Upper lobe of left lung (tissue), 6 donors: Measurements from ENCODE around the gene ABCC2. TPM values are rescaled to one million over a fixed set of nuclear protein-coding genes. Genes with fewer than 3 reads are reported as not detected.
A peak's percentile ranks its signal among the peaks of the same experiment; 100 is the strongest.

ENCODE experiments used
- ATAC-seq, 2 donors: fragments of 200-7000 bp; cut with Tn5 transposase; one replicate each; pipeline ENCODE4 v1.9.1; 2022; ENCODE audit warnings: mild to moderate bottlenecking in 2 of 2, moderate library complexity in 2 of 2; ENCODE audit not compliant: low FRiP score in 2 of 2
- DNase-seq, 2 donors: peaks; one replicate each; pipeline ENCODE4 v3.0.0-alpha.2; 2019 to 2020
- H3K27ac ChIP-seq, 4 donors: fragments of 200-600 bp; sonication (generic); one replicate each; pipeline ENCODE4 v1.5.1; 2016 to 2019
- H3K27me3 ChIP-seq, 4 donors: fragments of 200-600 bp; sonication (generic); one replicate each; pipeline ENCODE4 v1.5.1; 2017 to 2019
- H3K36me3 ChIP-seq, 4 donors: fragments of 200-600 bp; sonication (generic); one replicate each; pipeline ENCODE4 v1.5.1; 2016 to 2019
- H3K4me1 ChIP-seq, 4 donors: fragments of 200-600 bp; sonication (generic); one replicate each; pipeline ENCODE4 v1.5.1; 2018 to 2019
- H3K4me3 ChIP-seq, 4 donors: fragments of 200-600 bp; sonication (generic); one replicate each; pipeline ENCODE4 v1.5.1; 2017 to 2019; ENCODE audit warnings: mild to moderate bottlenecking in 2 of 4, moderate library complexity in 1 of 4
- H3K9me3 ChIP-seq, 4 donors: fragments of 200-600 bp; sonication (generic); one replicate each; pipeline ENCODE4 v1.5.1; 2018 to 2019
- EP300 ChIP-seq, 4 donors: sonication (generic); formaldehyde crosslinking; IDR thresholded peaks; one replicate each; pipeline ENCODE4 v1.5.1; 2017; ENCODE audit warnings: antibody characterized with exemption in 4 of 4, control low read depth in 2 of 4
- POLR2A ChIP-seq, 4 donors: fragments of 450-650 bp; IDR thresholded peaks; one replicate each; pipeline ENCODE4 v1.5.1; 2016 to 2017; ENCODE audit warnings: antibody characterized with exemption in 4 of 4, mild to moderate bottlenecking in 2 of 4
- POLR2AphosphoS5 ChIP-seq, 2 donors: sonication (generic); formaldehyde crosslinking; IDR thresholded peaks; one replicate each; pipeline ENCODE4 v1.5.1; 2017; ENCODE audit warnings: antibody characterized with exemption in 2 of 2
- WGBS, 2 donors: methylation state at CpG; one replicate each; pipeline ENCODE4 v1.1.5; 2017 to 2018; 5-methylcytosine and 5-hydroxymethylcytosine counted together
- total RNA-seq, 6 donors: library from RNA; depleted of rRNA in 4 of 6; stranded (reverse); fragments of >200 nt in 4 of 6; gene quantifications; one replicate each; pipeline versions ENCODE4 v1.1.0 to v1.2.1, GENCODE V29; 2016 to 2021
- TF ChIP-seq, protein P1 (sequence below), 6 experiments: fragments of 450-650 bp in 4 of 6; fragments of 200-600 bp in 2 of 6; sonication (generic) in 2 of 6; IDR thresholded peaks; one replicate each; pipeline ENCODE4 v1.5.1; 2016 to 2019; ENCODE audit warnings: antibody characterized with exemption in 6 of 6
- donor health status: DM: no; HTN: no; CAD: no; lungs with moderate emphysema.
- donor health status: DM: no; HTN: yes; CAD: no; lungs with severe emphysema.

Gene ABCC2
- total RNA-seq, 6 donors from 2014 or later = 0.46 to 5.2 (median 1.7) TPM

DNA sequence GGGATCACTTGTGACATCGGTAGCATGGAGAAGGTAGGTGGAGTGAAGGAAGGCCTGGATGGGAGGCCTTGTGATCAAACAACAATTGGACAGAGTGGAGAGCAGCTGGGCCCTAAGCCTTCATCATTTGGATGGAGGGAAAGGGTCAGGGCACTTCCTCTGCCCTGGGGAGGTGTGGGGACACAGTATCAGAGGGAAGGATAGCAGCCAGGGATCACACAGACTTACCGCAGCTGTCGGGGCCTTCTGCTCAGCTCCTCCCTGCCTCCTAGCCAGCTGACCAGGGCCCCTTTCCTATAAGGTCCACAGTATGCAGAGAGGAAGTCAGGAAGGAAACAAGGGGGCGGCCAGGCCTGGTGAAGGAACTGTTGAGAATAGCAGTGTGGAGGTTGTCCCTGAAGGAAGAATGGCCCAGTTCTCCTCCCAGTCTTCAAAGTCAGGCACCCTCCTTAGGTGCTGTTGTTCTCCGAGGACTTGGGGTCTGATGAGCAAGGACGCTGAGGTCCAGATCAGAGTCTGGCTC lies 62.1 kb downstream of the ABCC2 start:
- TF ChIP-seq, protein P1, sequence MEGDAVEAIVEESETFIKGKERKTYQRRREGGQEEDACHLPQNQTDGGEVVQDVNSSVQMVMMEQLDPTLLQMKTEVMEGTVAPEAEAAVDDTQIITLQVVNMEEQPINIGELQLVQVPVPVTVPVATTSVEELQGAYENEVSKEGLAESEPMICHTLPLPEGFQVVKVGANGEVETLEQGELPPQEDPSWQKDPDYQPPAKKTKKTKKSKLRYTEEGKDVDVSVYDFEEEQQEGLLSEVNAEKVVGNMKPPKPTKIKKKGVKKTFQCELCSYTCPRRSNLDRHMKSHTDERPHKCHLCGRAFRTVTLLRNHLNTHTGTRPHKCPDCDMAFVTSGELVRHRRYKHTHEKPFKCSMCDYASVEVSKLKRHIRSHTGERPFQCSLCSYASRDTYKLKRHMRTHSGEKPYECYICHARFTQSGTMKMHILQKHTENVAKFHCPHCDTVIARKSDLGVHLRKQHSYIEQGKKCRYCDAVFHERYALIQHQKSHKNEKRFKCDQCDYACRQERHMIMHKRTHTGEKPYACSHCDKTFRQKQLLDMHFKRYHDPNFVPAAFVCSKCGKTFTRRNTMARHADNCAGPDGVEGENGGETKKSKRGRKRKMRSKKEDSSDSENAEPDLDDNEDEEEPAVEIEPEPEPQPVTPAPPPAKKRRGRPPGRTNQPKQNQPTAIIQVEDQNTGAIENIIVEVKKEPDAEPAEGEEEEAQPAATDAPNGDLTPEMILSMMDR (IDR thresholded peaks at IDR 0.05) = no peak
- TF ChIP-seq EP300 (IDR thresholded peaks at IDR 0.05) (no peak), POLR2A (IDR thresholded peaks at IDR 0.05) (no peak), POLR2AphosphoS5 (IDR thresholded peaks at IDR 0.05) (no peak)
- Histone ChIP-seq H3K36me3 (no peaks in the 10 kb centered on the region), H3K9me3 (no peaks in the 10 kb centered on the region), H3K4me3 (no peak overlapping the region), H3K4me1 (peaks cover 4 to 12% (median 5%) of the 10 kb centered on the region in 4 donors), H3K27me3 (no peaks in the 10 kb centered on the region), H3K27ac (no peak overlapping the region)
- 62 to 63% methylated on average over 6 of the region's 6 CpGs for WGBS, 2 donors
- DNase-seq (no peak), ATAC-seq (no peak)

DNA sequence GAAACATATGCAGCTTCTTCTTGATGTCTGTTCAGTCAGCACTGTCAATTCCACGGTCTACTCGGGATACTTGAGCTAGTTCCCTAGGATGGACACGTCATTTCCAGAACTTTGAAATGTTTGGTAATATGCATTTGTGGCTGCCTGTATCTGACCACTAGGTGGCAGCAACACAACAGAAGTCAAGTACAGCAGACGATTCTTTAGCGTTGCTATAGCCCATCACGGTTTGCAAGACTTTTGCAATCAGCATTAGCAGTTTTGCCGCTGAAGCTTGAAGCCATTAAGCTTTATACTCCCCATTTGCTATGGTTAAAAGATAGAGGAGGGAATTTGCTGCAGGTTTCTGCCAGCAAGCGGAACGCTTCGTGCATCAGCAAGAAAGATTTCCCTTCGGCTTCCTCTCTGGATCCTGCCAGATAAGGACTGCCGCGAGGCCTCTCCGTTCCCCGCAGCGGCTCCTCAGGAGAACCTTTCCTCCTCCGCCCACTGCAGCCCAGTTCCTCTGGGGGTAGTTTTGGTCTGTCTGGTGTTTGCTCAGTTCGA lies 63.5 kb downstream of the ABCC2 start:
- DNase-seq = peak; percentile 34 to 78
- H3K9me3 ChIP-seq = no peaks in the 10 kb centered on the region
- WGBS, 2 donors = 7% methylated on average over 17 to 18 of the region's 18 CpGs
- peaks cover 4 to 12% (median 5%) of the 10 kb centered on the region in 4 donors for H3K4me1 ChIP-seq
- H3K27ac ChIP-seq = no peak overlapping the region
- H3K4me3 ChIP-seq = peak overlapping the region in 3 of 4 donors; percentile 15 to 42 (median 34)
- TF ChIP-seq, protein P1 (IDR thresholded peaks at IDR 0.05) = peak; percentile 79 to 98 (median 94)
- TF ChIP-seq EP300 (IDR thresholded peaks at IDR 0.05) = no peak
- ATAC-seq = peak; percentile 89 to 96
- no peaks in the 10 kb centered on the region for H3K36me3 ChIP-seq
- H3K27me3 ChIP-seq = no peaks in the 10 kb centered on the region

DNA sequence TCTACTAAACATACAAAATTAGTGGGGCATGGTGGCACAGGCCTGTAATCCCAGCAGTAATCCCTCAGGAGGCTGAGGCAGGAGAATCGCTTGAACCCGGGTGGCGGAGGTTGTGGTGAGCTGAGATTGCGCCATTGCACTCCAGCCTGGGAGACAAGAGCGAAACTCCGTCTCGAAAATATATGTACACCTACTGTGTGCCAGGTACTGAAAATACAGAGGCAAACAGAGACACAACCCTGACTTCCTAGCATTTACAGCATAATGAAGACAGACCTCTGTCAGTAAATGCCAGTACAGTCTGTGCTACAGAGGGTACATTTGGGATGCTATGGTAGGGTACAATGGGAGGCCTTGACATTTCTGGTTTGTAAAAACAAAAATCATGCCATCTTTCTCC lies 66.6 kb downstream of the ABCC2 start:
- ATAC-seq = no peak
- Histone ChIP-seq H3K9me3 (no peaks in the 10 kb centered on the region), H3K27me3 (no peaks in the 10 kb centered on the region)

DNA sequence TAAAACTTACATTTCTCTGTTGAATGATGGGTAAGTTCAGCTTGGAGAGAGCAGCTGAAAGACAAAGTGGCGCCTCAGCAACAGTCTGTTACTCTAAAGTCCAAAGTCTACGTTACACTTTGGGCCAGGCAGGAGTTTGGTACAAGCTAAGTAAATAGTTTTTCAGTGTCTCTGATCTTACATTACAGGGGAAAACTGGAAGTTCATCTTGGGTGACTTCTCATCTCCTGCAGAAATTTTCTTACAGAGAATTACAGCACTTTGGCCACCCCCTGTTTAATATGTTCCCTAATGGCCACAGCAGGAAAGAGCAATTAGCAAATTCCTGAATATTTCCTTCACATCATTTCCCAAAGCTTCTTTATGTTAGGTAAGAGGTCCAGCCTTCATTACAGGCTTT lies 67.1 kb downstream of the ABCC2 start:
- H3K36me3 ChIP-seq = no peaks in the 10 kb centered on the region
- H3K9me3 ChIP-seq = no peaks in the 10 kb centered on the region
- H3K27me3 ChIP-seq = no peaks in the 10 kb centered on the region
- no peak for DNase-seq
- peaks cover 4 to 12% (median 5%) of the 10 kb centered on the region in 4 donors for H3K4me1 ChIP-seq
- no peak for ATAC-seq
- H3K27ac ChIP-seq = no peak overlapping the region
- 90 to 98% methylated on average over 2 of the region's 2 CpGs for WGBS, 2 donors
- TF ChIP-seq EP300 (IDR thresholded peaks at IDR 0.05) = no peak
- TF ChIP-seq, protein P1 (IDR thresholded peaks at IDR 0.05) = no peak
- TF ChIP-seq POLR2A (IDR thresholded peaks at IDR 0.05) = no peak
- TF ChIP-seq POLR2AphosphoS5 (IDR thresholded peaks at IDR 0.05) = no peak
- H3K4me3 ChIP-seq = no peak overlapping the region

More for the DNA sequence above, 66.6 kb downstream of the ABCC2 start:
- H3K36me3 ChIP-seq = no peaks in the 10 kb centered on the region
- H3K4me1 ChIP-seq = peaks cover 4 to 12% (median 5%) of the 10 kb centered on the region in 4 donors
- H3K4me3 ChIP-seq = no peak overlapping the region
- 87 to 99% methylated on average over 7 of the region's 7 CpGs for WGBS, 2 donors
- TF ChIP-seq, protein P1 (IDR thresholded peaks at IDR 0.05) = no peak
- TF ChIP-seq EP300 (IDR thresholded peaks at IDR 0.05) (no peak), POLR2AphosphoS5 (IDR thresholded peaks at IDR 0.05) (no peak), POLR2A (IDR thresholded peaks at IDR 0.05) (no peak)
- no peak for DNase-seq
- no peak overlapping the region for H3K27ac ChIP-seq
